Gastroesophageal sphincter (tissue), 4 donors: Measurements from ENCODE around the gene SNAPC4. TPM values are rescaled to one million over a fixed set of nuclear protein-coding genes. Genes with fewer than 3 reads are reported as not detected.

ENCODE experiments used
- ATAC-seq: fragments of 150-250 bp; one replicate; pipeline ENCODE4 v1.9.1; 2016; ENCODE audit warnings: mild to moderate bottlenecking, moderate library complexity
- H3K27ac ChIP-seq, 4 donors: fragments of 200-600 bp; sonication (generic) in 3 of 4; 1 replicate in 3 of 4; 2 replicates in 1 of 4; pipeline ENCODE4 v1.5.1; 2016 to 2019
- H3K27me3 ChIP-seq: fragments of 200-600 bp; sonication (generic); one replicate; pipeline ENCODE4 v1.5.1; 2019
- H3K36me3 ChIP-seq, 2 donors: fragments of 200-600 bp; sonication (generic); one replicate each; pipeline ENCODE4 v1.5.1; 2019; ENCODE audit warnings: control low read depth in 1 of 2
- H3K4me1 ChIP-seq, 3 donors: fragments of 200-600 bp; sonication (generic); 1 replicate in 2 of 3; 2 replicates in 1 of 3; pipeline ENCODE4 v1.5.1; 2016 to 2019; ENCODE audit warnings: control low read depth in 2 of 3
- H3K4me3 ChIP-seq, 2 donors: fragments of 200-600 bp; sonication (generic); one replicate each; pipeline ENCODE4 v1.5.1; 2019; ENCODE audit warnings: mild to moderate bottlenecking in 1 of 2, moderate library complexity in 1 of 2
- H3K9me3 ChIP-seq, 3 donors: fragments of 200-600 bp; sonication (generic); one replicate each; pipeline ENCODE4 v1.5.1; 2017 to 2019; ENCODE audit warnings: control low read depth in 2 of 3
- EP300 ChIP-seq: sonication (generic); formaldehyde crosslinking; IDR thresholded peaks from one replicate; pipeline ENCODE4 v1.6.1; 2017; ENCODE audit warnings: antibody characterized with exemption, mild to moderate bottlenecking
- POLR2A ChIP-seq, 2 donors: fragments of 450-650 bp; IDR thresholded peaks; one replicate each; pipeline ENCODE4 v1.6.1; 2017; ENCODE audit warnings: antibody characterized with exemption in 2 of 2, mild to moderate bottlenecking in 2 of 2, moderate library complexity in 1 of 2
- POLR2AphosphoS5 ChIP-seq: sonication (generic); formaldehyde crosslinking; IDR thresholded peaks from one replicate; pipeline ENCODE4 v1.6.1; 2017; ENCODE audit warnings: antibody characterized with exemption
- WGBS, 2 donors: methylation state at CpG; one replicate each; pipeline ENCODE4 v1.1.5; 2018; ENCODE audit warnings: low coverage in 1 of 2; 5-methylcytosine and 5-hydroxymethylcytosine counted together
- total RNA-seq, 4 donors: library from RNA; depleted of rRNA; stranded (reverse); fragments of >200 nt; gene quantifications; one replicate each; pipeline ENCODE4 v1.1.0, GENCODE V29; 2016
- TF ChIP-seq, protein P1 (sequence below), 4 experiments: fragments of 200-600 bp in 2 of 4; fragments of 450-650 bp in 2 of 4; sonication (generic) in 1 of 4; IDR thresholded peaks; one replicate each; pipeline ENCODE4 v1.5.1; 2017 to 2019; ENCODE audit warnings: antibody characterized with exemption in 4 of 4, mild to moderate bottlenecking in 2 of 4, moderate library complexity in 2 of 4

Gene SNAPC4, protein sequence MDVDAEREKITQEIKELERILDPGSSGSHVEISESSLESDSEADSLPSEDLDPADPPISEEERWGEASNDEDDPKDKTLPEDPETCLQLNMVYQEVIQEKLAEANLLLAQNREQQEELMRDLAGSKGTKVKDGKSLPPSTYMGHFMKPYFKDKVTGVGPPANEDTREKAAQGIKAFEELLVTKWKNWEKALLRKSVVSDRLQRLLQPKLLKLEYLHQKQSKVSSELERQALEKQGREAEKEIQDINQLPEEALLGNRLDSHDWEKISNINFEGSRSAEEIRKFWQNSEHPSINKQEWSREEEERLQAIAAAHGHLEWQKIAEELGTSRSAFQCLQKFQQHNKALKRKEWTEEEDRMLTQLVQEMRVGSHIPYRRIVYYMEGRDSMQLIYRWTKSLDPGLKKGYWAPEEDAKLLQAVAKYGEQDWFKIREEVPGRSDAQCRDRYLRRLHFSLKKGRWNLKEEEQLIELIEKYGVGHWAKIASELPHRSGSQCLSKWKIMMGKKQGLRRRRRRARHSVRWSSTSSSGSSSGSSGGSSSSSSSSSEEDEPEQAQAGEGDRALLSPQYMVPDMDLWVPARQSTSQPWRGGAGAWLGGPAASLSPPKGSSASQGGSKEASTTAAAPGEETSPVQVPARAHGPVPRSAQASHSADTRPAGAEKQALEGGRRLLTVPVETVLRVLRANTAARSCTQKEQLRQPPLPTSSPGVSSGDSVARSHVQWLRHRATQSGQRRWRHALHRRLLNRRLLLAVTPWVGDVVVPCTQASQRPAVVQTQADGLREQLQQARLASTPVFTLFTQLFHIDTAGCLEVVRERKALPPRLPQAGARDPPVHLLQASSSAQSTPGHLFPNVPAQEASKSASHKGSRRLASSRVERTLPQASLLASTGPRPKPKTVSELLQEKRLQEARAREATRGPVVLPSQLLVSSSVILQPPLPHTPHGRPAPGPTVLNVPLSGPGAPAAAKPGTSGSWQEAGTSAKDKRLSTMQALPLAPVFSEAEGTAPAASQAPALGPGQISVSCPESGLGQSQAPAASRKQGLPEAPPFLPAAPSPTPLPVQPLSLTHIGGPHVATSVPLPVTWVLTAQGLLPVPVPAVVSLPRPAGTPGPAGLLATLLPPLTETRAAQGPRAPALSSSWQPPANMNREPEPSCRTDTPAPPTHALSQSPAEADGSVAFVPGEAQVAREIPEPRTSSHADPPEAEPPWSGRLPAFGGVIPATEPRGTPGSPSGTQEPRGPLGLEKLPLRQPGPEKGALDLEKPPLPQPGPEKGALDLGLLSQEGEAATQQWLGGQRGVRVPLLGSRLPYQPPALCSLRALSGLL (N-terminal part only)
- total RNA-seq: 1 to 10 TPM; 3.5 to 8.4 (median 5.5) TPM

DNA sequence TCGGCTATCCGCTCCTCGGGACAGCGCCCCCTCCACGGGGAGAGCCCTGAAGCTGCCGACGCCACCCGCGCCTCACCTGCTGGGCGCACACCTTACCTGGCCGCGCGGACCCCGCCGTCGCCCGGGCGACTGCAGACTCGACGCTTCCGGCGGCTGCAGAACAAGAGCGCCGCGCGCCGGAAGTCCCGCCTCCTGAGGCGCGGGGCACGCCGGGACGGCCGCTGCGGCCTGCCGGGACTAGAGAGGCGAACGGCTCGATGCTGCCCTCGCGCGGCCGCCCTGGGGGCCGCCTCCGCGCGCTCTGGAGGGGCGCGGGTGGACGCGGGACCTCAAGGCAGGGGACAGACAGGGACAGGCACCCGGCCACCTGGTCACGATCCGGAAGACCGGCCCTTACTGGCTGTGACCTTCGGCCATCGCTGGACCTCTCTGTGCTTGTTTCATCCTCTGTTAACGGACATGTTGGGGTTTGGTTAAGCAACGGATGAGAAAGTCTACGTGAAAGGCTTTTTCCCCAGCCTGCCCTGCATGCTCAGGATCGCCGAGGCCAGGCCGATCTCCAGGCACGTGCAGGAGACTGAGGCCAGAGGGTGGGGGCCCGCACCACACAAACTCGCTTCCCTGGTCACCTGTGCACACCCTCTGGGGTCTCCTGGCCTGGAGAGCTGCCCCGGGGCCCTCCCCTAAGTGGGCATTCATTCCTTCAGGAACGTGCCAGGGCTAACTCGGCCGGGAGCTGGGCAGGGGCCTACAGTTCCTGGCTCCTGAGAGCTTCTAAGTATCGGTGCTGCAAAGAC lies at the start of gene SNAPC4:
SNAPC4 (minus strand) TSS at position 133 of the 797 bp plus-strand sequence. CDS start 1,742 bp downstream, outside the sequence.
- Histone ChIP-seq H3K27ac (peak within 1 kb of the TSS in 3 of 4 donors; percentile 29 to 74 (median 56)), H3K27me3 (no peaks in the 10 kb centered on the region), H3K36me3 (peaks cover 0 to 67% of the 10 kb centered on the region in 2 donors), H3K4me3 (peak within 1 kb of the TSS; percentile 67 to 86), H3K9me3 (no peaks in the 10 kb centered on the region), H3K4me1 (peaks cover 0 to 28% (median 15%) of the 10 kb centered on the region in 3 donors)
- ATAC-seq: peak; percentile 91
- TF ChIP-seq POLR2AphosphoS5 (peak; percentile 40), EP300 (no peak), POLR2A (IDR thresholded peaks at IDR 0.05) (peak; percentile 52 to 73)
- TF ChIP-seq, protein P1, sequence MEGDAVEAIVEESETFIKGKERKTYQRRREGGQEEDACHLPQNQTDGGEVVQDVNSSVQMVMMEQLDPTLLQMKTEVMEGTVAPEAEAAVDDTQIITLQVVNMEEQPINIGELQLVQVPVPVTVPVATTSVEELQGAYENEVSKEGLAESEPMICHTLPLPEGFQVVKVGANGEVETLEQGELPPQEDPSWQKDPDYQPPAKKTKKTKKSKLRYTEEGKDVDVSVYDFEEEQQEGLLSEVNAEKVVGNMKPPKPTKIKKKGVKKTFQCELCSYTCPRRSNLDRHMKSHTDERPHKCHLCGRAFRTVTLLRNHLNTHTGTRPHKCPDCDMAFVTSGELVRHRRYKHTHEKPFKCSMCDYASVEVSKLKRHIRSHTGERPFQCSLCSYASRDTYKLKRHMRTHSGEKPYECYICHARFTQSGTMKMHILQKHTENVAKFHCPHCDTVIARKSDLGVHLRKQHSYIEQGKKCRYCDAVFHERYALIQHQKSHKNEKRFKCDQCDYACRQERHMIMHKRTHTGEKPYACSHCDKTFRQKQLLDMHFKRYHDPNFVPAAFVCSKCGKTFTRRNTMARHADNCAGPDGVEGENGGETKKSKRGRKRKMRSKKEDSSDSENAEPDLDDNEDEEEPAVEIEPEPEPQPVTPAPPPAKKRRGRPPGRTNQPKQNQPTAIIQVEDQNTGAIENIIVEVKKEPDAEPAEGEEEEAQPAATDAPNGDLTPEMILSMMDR (IDR thresholded peaks at IDR 0.05): peak in 3 of 4 experiments; percentile 89 to 99 (median 91)
- WGBS, 2 donors: no CpG with 5 or more reads among the region's 71 CpGs

DNA sequence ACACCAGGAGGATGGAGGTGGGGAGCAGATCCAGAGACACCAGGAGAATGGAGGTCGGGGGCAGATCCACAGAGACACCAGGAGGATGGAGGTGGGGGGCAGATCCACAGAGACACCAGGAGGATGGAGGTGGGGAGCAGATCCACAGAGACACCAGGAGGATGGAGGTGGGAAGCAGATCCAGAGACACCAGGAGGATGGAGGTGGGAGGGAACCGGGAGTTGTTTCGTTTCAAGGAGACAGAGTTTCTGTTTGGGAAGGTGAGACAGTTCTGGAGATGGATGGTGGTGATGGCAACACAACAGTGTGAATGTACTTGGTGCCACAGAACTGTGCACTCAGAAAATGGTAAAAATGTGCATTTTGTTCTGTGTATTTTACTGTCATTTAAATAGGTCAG lies 48.7 kb upstream of the SNAPC4 start:
- Histone ChIP-seq H3K36me3 (peaks cover 0 to 98% of the 10 kb centered on the region in 2 donors), H3K4me1 (no peaks in the 10 kb centered on the region)

DNA sequence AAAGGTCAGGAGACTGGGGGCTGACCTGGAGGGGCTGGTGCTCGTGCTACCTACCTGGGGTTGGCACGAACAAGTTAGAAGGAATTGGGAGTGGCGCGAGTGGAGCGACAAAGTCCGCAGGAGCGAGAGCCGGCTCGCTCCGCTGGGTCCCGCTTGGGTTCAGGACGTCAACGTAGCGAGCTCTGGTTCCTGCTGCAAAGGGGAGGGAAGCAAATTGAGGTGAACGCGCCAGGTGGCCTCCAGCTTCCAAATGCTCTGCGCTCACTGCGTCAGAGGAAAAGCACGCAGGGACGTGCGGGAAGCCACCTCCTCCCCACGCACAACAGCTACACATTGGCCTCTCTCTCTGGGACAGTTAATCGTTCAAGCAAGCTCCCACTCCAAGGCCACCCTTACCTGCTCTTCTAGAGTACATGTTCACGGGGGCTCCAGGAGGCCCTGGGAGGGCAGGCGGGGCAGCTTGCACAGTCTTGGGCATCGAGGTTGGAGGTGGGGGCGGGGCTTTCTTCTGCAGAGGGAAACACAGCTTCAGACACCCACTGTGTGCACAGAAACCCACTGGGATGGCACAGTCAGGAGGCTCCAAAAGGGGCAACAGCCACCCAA lies 47.3 kb upstream of the SNAPC4 start:
- TF ChIP-seq POLR2AphosphoS5 (no peak), EP300 (no peak), POLR2A (IDR thresholded peaks at IDR 0.05) (no peak)
- TF ChIP-seq, protein P1 (IDR thresholded peaks at IDR 0.05): no peak
- H3K27me3 ChIP-seq: no peaks in the 10 kb centered on the region
- no peak for ATAC-seq
- H3K9me3 ChIP-seq: no peaks in the 10 kb centered on the region
- H3K27ac ChIP-seq: no peak overlapping the region
- peaks cover 0 to 99% of the 10 kb centered on the region in 2 donors for H3K36me3 ChIP-seq
- no peak overlapping the region for H3K4me3 ChIP-seq
- WGBS, 2 donors: 93% methylated on average over 8 of the region's 27 CpGs; no CpG with 5 or more reads in 1 of the 2 donors
- H3K4me1 ChIP-seq: no peaks in the 10 kb centered on the region

More for the DNA sequence above, 48.7 kb upstream of the SNAPC4 start:
- TF ChIP-seq, protein P1 (IDR thresholded peaks at IDR 0.05): no peak
- H3K27me3 ChIP-seq: no peaks in the 10 kb centered on the region
- no peak overlapping the region for H3K4me3 ChIP-seq
- no peaks in the 10 kb centered on the region for H3K9me3 ChIP-seq
- H3K27ac ChIP-seq: no peak overlapping the region
- ATAC-seq: no peak
- WGBS, 2 donors: 76 to 84% methylated on average over 3 of the region's 3 CpGs

DNA sequence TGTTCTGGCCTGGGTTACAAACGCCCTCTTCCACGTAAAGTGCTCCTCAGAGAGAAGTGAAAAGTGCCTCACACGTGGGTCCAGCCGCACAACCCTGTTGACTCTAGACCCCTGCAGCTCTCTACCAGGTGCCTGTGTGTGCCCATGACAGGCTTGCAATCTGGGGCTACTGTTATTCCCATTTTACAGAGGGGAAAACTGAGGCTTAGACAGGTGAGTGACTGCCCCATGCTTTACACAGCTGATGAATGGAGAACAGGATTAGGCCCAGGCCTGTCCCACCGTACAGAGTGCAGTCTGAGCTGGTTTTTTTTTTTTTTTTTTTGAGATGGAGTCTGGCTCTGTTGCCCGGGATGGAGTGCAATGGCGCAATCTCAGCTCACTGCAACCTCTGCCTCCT lies 45.8 kb upstream of the SNAPC4 start:
- H3K27ac ChIP-seq: no peak overlapping the region
- ATAC-seq: no peak
- H3K4me1 ChIP-seq: no peaks in the 10 kb centered on the region
- TF ChIP-seq POLR2AphosphoS5: no peak
- TF ChIP-seq, protein P1 (IDR thresholded peaks at IDR 0.05): no peak
- no peak for TF ChIP-seq POLR2A (IDR thresholded peaks at IDR 0.05)
- no peak for TF ChIP-seq EP300
- WGBS, 2 donors: 88% methylated on average over 7 of the region's 7 CpGs; no CpG with 5 or more reads in 1 of the 2 donors
- H3K9me3 ChIP-seq: no peaks in the 10 kb centered on the region
- H3K36me3 ChIP-seq: peaks cover 0 to 100% of the 10 kb centered on the region in 2 donors
- no peak overlapping the region for H3K4me3 ChIP-seq
- no peaks in the 10 kb centered on the region for H3K27me3 ChIP-seq
